ENCODE measurements around the gene SOX6. TPM values are rescaled to one million over a fixed set of nuclear protein-coding genes. Genes with fewer than 3 reads are reported as not detected.

The SOX6 gene
- total RNA-seq, 2 experiments from 2014 or later = 0.13 TPM; not detected in 1

GRCh38 chr11:16286095-16286494 is 70.3 kb downstream of the SOX6 start:
- H2AFZ ChIP-seq (ENCODE audit: low read length) = no peak overlapping the region
- CTCF ChIA-PET (ENCODE audit: unreplicated experiment) = no interaction called here
- intact Hi-C loops (cut with micrococcal nuclease; ENCODE audit: unreplicated experiment) = no loop called here

GRCh38 chr11:16280256-16280682 is 76.1 kb downstream of the SOX6 start:
- H3K79me2 ChIP-seq (ENCODE audit: insufficient read depth, low read depth, low read length) = no peaks in the 10 kb centered on the region
- no peak overlapping the region for H2AFZ ChIP-seq (ENCODE audit: low read length)
- H4K20me1 ChIP-seq (ENCODE audit: insufficient read depth, low read length) = no peaks in the 10 kb centered on the region
- H3K4me2 ChIP-seq (ENCODE audit: low read length) = no peak overlapping the region
- intact Hi-C loops (cut with micrococcal nuclease; ENCODE audit: unreplicated experiment) = no loop called here
- POLR2A ChIA-PET = no interaction called here
- H3K27ac ChIP-seq (ENCODE audit: low read depth, low read length, poor library complexity, severe bottlenecking) = no peak overlapping the region
- DNase-seq (ENCODE audit: low spot score) = no peak
- H3K4me3 ChIP-seq (ENCODE audit: low read depth, low read length, poor library complexity, severe bottlenecking) = no peak overlapping the region
- no peaks in the 10 kb centered on the region for H3K4me1 ChIP-seq (ENCODE audit: insufficient read depth, low read length, poor library complexity, severe bottlenecking)
- H3K9me3 ChIP-seq (ENCODE audit: low read length) = no peaks in the 10 kb centered on the region
- no peaks in the 10 kb centered on the region for H3K36me3 ChIP-seq (ENCODE audit: insufficient read depth, low read length)
- no peaks in the 10 kb centered on the region; the same call in 1 of the 2 replicates for H3K9me2 ChIP-seq (ENCODE audit: insufficient read depth, low read length)
- CTCF ChIA-PET (ENCODE audit: unreplicated experiment) = no interaction called here
- TF ChIP-seq, protein P1, sequence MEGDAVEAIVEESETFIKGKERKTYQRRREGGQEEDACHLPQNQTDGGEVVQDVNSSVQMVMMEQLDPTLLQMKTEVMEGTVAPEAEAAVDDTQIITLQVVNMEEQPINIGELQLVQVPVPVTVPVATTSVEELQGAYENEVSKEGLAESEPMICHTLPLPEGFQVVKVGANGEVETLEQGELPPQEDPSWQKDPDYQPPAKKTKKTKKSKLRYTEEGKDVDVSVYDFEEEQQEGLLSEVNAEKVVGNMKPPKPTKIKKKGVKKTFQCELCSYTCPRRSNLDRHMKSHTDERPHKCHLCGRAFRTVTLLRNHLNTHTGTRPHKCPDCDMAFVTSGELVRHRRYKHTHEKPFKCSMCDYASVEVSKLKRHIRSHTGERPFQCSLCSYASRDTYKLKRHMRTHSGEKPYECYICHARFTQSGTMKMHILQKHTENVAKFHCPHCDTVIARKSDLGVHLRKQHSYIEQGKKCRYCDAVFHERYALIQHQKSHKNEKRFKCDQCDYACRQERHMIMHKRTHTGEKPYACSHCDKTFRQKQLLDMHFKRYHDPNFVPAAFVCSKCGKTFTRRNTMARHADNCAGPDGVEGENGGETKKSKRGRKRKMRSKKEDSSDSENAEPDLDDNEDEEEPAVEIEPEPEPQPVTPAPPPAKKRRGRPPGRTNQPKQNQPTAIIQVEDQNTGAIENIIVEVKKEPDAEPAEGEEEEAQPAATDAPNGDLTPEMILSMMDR (conservative IDR thresholded peaks at IDR 0.05; ENCODE audit: low read length) = no peak
- no peak for TF ChIP-seq EZH2phosphoT487 (IDR thresholded peaks at IDR 0.05; ENCODE audit: borderline replicate concordance, low read depth, low read length)
- BruUV-seq (replicated peaks) = no TSS peak

More at GRCh38 chr11:16286095-16286494, 70.3 kb downstream of the SOX6 start:
- Histone ChIP-seq H3K4me1 (ENCODE audit: insufficient read depth, low read length, poor library complexity, severe bottlenecking) (no peaks in the 10 kb centered on the region), H3K4me3 (ENCODE audit: low read depth, low read length, poor library complexity, severe bottlenecking) (no peak overlapping the region), H3K36me3 (ENCODE audit: insufficient read depth, low read length) (no peaks in the 10 kb centered on the region), H3K4me2 (ENCODE audit: low read length) (no peak overlapping the region), H3K9me3 (ENCODE audit: low read length) (no peaks in the 10 kb centered on the region), H4K20me1 (ENCODE audit: insufficient read depth, low read length) (no peaks in the 10 kb centered on the region), H3K9me2 (ENCODE audit: insufficient read depth, low read length) (no peaks in the 10 kb centered on the region), H3K27ac (ENCODE audit: low read depth, low read length, poor library complexity, severe bottlenecking) (no peak overlapping the region), H3K79me2 (ENCODE audit: insufficient read depth, low read depth, low read length) (no peaks in the 10 kb centered on the region)
- POLR2A ChIA-PET = interaction anchor here (0.8 kb wide), 1 partner anchor 8 kb away, joined by 3 read pairs; no protein-coding TSS in a partner anchor
- DNase-seq (ENCODE audit: low spot score) = no peak
- BruUV-seq (replicated peaks) = no TSS peak
- TF ChIP-seq, protein P1 (conservative IDR thresholded peaks at IDR 0.05; ENCODE audit: low read length) = no peak
- TF ChIP-seq EZH2phosphoT487 (IDR thresholded peaks at IDR 0.05; ENCODE audit: borderline replicate concordance, low read depth, low read length) = no peak

DNA sequence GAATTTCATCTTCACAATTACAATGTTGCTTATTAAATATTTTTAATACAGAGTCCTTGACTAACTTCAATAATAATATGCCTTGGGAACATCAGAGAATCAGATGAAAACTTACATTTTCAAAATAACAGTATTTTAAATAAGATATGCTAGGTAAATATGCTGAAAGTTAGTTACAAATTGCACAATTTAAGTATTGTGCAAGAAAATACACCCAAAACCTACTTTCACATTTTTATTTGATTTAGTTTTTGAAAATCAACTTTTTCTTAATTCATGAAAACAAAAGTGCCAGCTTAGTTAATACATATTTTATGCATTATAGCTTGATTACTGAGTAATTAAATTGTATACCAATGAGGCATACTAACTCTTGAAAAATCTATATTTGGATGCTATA is 76.8 kb downstream of the SOX6 start:
- no peak for DNase-seq (ENCODE audit: low spot score)
- H3K36me3 ChIP-seq (ENCODE audit: insufficient read depth, low read length) = no peaks in the 10 kb centered on the region
- ChIA-PET CTCF (ENCODE audit: unreplicated experiment) (no interaction called here), POLR2A (no interaction called here)
- intact Hi-C loops (cut with micrococcal nuclease; ENCODE audit: unreplicated experiment) = no loop called here
- BruUV-seq (replicated peaks) = no TSS peak
- no peak overlapping the region for H3K4me3 ChIP-seq (ENCODE audit: low read depth, low read length, poor library complexity, severe bottlenecking)
- H3K9me3 ChIP-seq (ENCODE audit: low read length) = no peaks in the 10 kb centered on the region
- H3K9me2 ChIP-seq (ENCODE audit: insufficient read depth, low read length) = no peaks in the 10 kb centered on the region; the same call in 1 of the 2 replicates
- H3K27ac ChIP-seq (ENCODE audit: low read depth, low read length, poor library complexity, severe bottlenecking) = no peak overlapping the region
- H2AFZ ChIP-seq (ENCODE audit: low read length) = no peak overlapping the region
- TF ChIP-seq, protein P1 (conservative IDR thresholded peaks at IDR 0.05; ENCODE audit: low read length) = no peak
- TF ChIP-seq EZH2phosphoT487 (IDR thresholded peaks at IDR 0.05; ENCODE audit: borderline replicate concordance, low read depth, low read length) = no peak
- H3K79me2 ChIP-seq (ENCODE audit: insufficient read depth, low read depth, low read length) = no peaks in the 10 kb centered on the region
- H3K4me1 ChIP-seq (ENCODE audit: insufficient read depth, low read length, poor library complexity, severe bottlenecking) = no peaks in the 10 kb centered on the region
- H4K20me1 ChIP-seq (ENCODE audit: insufficient read depth, low read length) = no peaks in the 10 kb centered on the region
- no peak overlapping the region for H3K4me2 ChIP-seq (ENCODE audit: low read length)

Data from OCI-LY7 (cell line).